Activated CD4-positive, alpha-beta T cell treated with anti-CD3 and anti-CD28 coated beads for 1 hour (primary cell): Measurements from ENCODE around the gene AURKB.
"Not testable (repeated sequence)": the region's sequence is repeated elsewhere in the genome, so short reads cannot be mapped to it uniquely, and the experiment has no call there.

Experiments used
- DNase-seq: peaks from one replicate; pipeline ENCODE4 v3.0.0-alpha.2; 2020

The AURKB gene

GRCh38 chr17:8187517-8188262 lies 22.7 kb downstream of the AURKB start:
- DNase-seq = peak; percentile 89

GRCh38 chr17:8186787-8187516 lies 23.4 kb downstream of the AURKB start:
- peak; percentile 88 for DNase-seq

- DNase-seq = no peak
These were observed 24.0 kb downstream of the AURKB start for GRCh38 chr17:8186446-8186786.

- peak; percentile 90 for DNase-seq
These were observed 24.6 kb downstream of the AURKB start for GRCh38 chr17:8185582-8186445.

GRCh38 chr17:8176998-8177731 lies 33.2 kb downstream of the AURKB start:
- no peak for DNase-seq

- DNase-seq = peak; percentile 80
These were observed 34.0 kb downstream of the AURKB start, which contains the start of gene TMEM107 for GRCh38 chr17:8176197-8176940. Gene TMEM107 (minus strand): TSS chr17:8176380. CDS start chr17:8176286, 94 bp downstream.

GRCh38 chr17:8175795-8176196 lies 34.6 kb downstream of the AURKB start:
- DNase-seq = no peak

- DNase-seq = no peak
These were observed 36.5 kb downstream of the AURKB start for GRCh38 chr17:8173871-8174322.

- DNase-seq = peak; percentile 57
These were observed 37.1 kb downstream of the AURKB start for GRCh38 chr17:8173056-8173870.

- DNase-seq = not testable (repeated sequence)
These were observed 40.2 kb downstream of the AURKB start for GRCh38 chr17:8170186-8170585.

GRCh38 chr17:8167526-8167925 lies 42.8 kb downstream of the AURKB start:
- no peak for DNase-seq

GRCh38 chr17:8166731-8167130 lies 43.6 kb downstream of the AURKB start:
- no peak for DNase-seq

GRCh38 chr17:8164815-8165131 lies 45.6 kb downstream of the AURKB start:
- DNase-seq = no peak

GRCh38 chr17:8163978-8164814 lies 46.2 kb downstream of the AURKB start:
- no peak for DNase-seq

GRCh38 chr17:8162997-8163977 lies 47.1 kb downstream of the AURKB start:
- no peak for DNase-seq

GRCh38 chr17:8162233-8162996 lies 48.0 kb downstream of the AURKB start, which contains the start of gene VAMP2:
Gene VAMP2 (minus strand): TSS chr17:8162948. CDS start chr17:8162879, 69 bp downstream.
- DNase-seq = peak; percentile 79

GRCh38 chr17:8161289-8162232 lies 48.8 kb downstream of the AURKB start:
- DNase-seq = no peak
